Measurements from ENCODE around the gene ARID3A.

GRCh38 chr19:950352-951066 is 24.7 kb downstream of the ARID3A start:
- TF ChIP-seq, protein P1, sequence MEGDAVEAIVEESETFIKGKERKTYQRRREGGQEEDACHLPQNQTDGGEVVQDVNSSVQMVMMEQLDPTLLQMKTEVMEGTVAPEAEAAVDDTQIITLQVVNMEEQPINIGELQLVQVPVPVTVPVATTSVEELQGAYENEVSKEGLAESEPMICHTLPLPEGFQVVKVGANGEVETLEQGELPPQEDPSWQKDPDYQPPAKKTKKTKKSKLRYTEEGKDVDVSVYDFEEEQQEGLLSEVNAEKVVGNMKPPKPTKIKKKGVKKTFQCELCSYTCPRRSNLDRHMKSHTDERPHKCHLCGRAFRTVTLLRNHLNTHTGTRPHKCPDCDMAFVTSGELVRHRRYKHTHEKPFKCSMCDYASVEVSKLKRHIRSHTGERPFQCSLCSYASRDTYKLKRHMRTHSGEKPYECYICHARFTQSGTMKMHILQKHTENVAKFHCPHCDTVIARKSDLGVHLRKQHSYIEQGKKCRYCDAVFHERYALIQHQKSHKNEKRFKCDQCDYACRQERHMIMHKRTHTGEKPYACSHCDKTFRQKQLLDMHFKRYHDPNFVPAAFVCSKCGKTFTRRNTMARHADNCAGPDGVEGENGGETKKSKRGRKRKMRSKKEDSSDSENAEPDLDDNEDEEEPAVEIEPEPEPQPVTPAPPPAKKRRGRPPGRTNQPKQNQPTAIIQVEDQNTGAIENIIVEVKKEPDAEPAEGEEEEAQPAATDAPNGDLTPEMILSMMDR (IDR thresholded peaks at IDR 0.05): no peak
- TF ChIP-seq POLR2A (IDR thresholded peaks at IDR 0.05): no peak

All from uterus (tissue), 2 donors.